Skeletal muscle cell (primary cell): ENCODE results near the gene NOC4L.
A peak's percentile ranks its signal among the peaks of the same experiment; 100 is the strongest.

Experiments
- DNase-seq: peaks from one replicate; pipeline ENCODE4 v3.0.0-alpha.2; 2010; ENCODE audit warnings: low read depth
- H3K4me3 ChIP-seq: 2 replicates; pipeline ENCODE4 v1.5.1; 2011; ENCODE audit warnings: low read depth, mild to moderate bottlenecking, control low read depth, low read length, moderate library complexity

NOC4L gene

GRCh38 chr12:132164426-132164825, 20.2 kb downstream of the NOC4L start:
- DNase-seq = no peak
- no peak overlapping the region for H3K4me3 ChIP-seq

GRCh38 chr12:132165584-132165983, 21.3 kb downstream of the NOC4L start:
- no peak for DNase-seq
- no peak overlapping the region for H3K4me3 ChIP-seq

- DNase-seq = no peak
- no peak overlapping the region for H3K4me3 ChIP-seq
Observed at GRCh38 chr12:132166093-132166492, 21.8 kb downstream of the NOC4L start.

GRCh38 chr12:132166801-132167591, 22.7 kb downstream of the NOC4L start:
- H3K4me3 ChIP-seq = no peak overlapping the region
- DNase-seq = no peak

GRCh38 chr12:132167611-132168310, 23.5 kb downstream of the NOC4L start:
- no peak overlapping the region for H3K4me3 ChIP-seq
- no peak for DNase-seq

- no peak for DNase-seq
- H3K4me3 ChIP-seq = no peak overlapping the region
Observed at GRCh38 chr12:132168311-132169031, 24.2 kb downstream of the NOC4L start.

GRCh38 chr12:132169376-132169775, 25.1 kb downstream of the NOC4L start:
- no peak for DNase-seq
- H3K4me3 ChIP-seq = no peak overlapping the region

GRCh38 chr12:132170094-132170636, 25.9 kb downstream of the NOC4L start:
- DNase-seq = peak; percentile 51
- no peak overlapping the region for H3K4me3 ChIP-seq

GRCh38 chr12:132170637-132171292, 26.5 kb downstream of the NOC4L start:
- H3K4me3 ChIP-seq = no peak overlapping the region
- no peak for DNase-seq

- DNase-seq = no peak
- no peak overlapping the region for H3K4me3 ChIP-seq
Observed at GRCh38 chr12:132171293-132171967, 27.2 kb downstream of the NOC4L start.

- DNase-seq = no peak
- no peak overlapping the region for H3K4me3 ChIP-seq
Observed at GRCh38 chr12:132171968-132172521, 27.8 kb downstream of the NOC4L start.

GRCh38 chr12:132172619-132173018, 28.4 kb downstream of the NOC4L start:
- DNase-seq = no peak
- no peak overlapping the region for H3K4me3 ChIP-seq

- no peak for DNase-seq
Observed at GRCh38 chr12:132173135-132174014, 29.1 kb downstream of the NOC4L start.

GRCh38 chr12:132174015-132174838, 30.0 kb downstream of the NOC4L start:
- DNase-seq = no peak
- no peak overlapping the region for H3K4me3 ChIP-seq

More at GRCh38 chr12:132173135-132174014, 29.1 kb downstream of the NOC4L start:
- H3K4me3 ChIP-seq = no peak overlapping the region

GRCh38 chr12:132174839-132175490, 30.7 kb downstream of the NOC4L start:
- DNase-seq = no peak
- H3K4me3 ChIP-seq = no peak overlapping the region
